Spleen (tissue), 7 donors: ENCODE data around the gene DMRTC2.

Experiments used
- POLR2A ChIP-seq, 3 donors: fragments of 450-650 bp; IDR thresholded peaks; one replicate each; pipeline ENCODE4 v1.5.1; 2017; ENCODE audit warnings: antibody characterized with exemption in 3 of 3, mild to moderate bottlenecking in 1 of 3
- POLR2AphosphoS5 ChIP-seq, 3 donors: sonication (generic); formaldehyde crosslinking; IDR thresholded peaks; one replicate each; pipeline ENCODE4 v1.5.1; 2017; ENCODE audit warnings: antibody characterized with exemption in 3 of 3
- TF ChIP-seq, protein P1 (sequence below), 11 experiments: fragments of 200-600 bp in 7 of 11; fragments of 450-650 bp in 4 of 11; sonication (generic) in 4 of 11; IDR thresholded peaks in 8 of 11; conservative IDR thresholded peaks in 3 of 11; 1 replicate in 7 of 11; 2 replicates in 4 of 11; pipeline versions ENCODE4 v1.4.0 to v1.8.0; 2016 to 2021; ENCODE audit warnings: antibody characterized with exemption in 11 of 11, inconsistent platforms in 4 of 11, mild to moderate bottlenecking in 1 of 11
- donor health status: DM: no; HTN: no; CAD: no; lungs with moderate emphysema.
- donor health status: DM: no; HTN: no; CAD: no.
- donor health status: DM: no; HTN: no; CAD: no.

DNA sequence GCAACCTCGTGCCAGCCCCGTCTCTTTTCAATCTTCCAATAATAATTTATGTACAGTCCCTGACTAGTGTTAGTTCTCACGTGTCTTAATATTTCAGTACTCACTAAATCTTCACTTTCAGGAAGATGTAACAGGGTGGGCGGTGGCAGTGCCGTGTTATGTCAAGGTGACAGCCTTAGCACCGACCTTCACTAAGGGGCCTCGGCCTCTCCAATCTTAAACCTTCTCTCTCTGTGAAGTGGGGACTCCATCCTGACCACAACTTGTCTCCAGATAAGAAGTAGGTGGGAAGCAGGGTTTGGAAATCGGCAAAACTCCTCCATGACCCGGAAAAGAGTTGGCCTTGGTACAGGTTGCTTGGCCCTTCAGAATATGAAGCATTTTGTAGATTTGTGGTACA is 17.0 kb downstream of the DMRTC2 start:
- TF ChIP-seq POLR2AphosphoS5 (IDR thresholded peaks at IDR 0.05) (no peak), POLR2A (IDR thresholded peaks at IDR 0.05) (no peak)
- TF ChIP-seq, protein P1, sequence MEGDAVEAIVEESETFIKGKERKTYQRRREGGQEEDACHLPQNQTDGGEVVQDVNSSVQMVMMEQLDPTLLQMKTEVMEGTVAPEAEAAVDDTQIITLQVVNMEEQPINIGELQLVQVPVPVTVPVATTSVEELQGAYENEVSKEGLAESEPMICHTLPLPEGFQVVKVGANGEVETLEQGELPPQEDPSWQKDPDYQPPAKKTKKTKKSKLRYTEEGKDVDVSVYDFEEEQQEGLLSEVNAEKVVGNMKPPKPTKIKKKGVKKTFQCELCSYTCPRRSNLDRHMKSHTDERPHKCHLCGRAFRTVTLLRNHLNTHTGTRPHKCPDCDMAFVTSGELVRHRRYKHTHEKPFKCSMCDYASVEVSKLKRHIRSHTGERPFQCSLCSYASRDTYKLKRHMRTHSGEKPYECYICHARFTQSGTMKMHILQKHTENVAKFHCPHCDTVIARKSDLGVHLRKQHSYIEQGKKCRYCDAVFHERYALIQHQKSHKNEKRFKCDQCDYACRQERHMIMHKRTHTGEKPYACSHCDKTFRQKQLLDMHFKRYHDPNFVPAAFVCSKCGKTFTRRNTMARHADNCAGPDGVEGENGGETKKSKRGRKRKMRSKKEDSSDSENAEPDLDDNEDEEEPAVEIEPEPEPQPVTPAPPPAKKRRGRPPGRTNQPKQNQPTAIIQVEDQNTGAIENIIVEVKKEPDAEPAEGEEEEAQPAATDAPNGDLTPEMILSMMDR (IDR thresholded peaks at IDR 0.05 in 8 of 11, conservative IDR thresholded peaks at IDR 0.05 in 3 of 11) = no peak
